HG03060 (cell line): Measurements from ENCODE around the gene ADGRF4.
A peak's percentile ranks its signal among the peaks of the same experiment; 100 is the strongest.

Experiments
- ATAC-seq: cut with Tn5 transposase; IDR thresholded peaks from one replicate; pipeline ENCODE4 v1.9.1; 2021; ENCODE audit warnings: low read depth, moderate number of reproducible peaks; ENCODE audit not compliant: unreplicated experiment

The ADGRF4 gene

DNA sequence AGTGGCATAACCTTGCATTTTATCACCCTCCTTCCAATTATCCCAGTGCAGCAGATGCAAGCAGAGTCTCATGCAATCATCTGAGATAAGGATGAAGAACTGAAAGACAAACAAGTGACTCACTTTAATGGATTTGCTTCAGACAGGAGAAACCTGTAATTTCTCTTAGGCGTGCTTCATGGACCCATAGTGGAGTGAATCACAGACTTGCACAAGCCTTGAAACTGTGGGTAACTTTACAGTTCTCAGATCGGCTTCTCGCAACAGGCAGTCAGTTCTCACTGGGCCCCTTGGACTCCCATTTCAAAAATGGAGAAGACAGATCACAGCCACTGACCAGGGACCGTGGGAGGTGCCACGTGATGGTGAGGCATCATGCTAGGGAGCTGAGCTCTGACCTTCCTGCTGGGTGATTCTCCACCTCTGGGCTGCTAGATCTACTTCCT, at the start of gene ADGRF4:
Gene ADGRF4, plus strand, starts transcription at position 239 of the 446 bp plus-strand sequence. CDS start 8,666 bp downstream, outside the sequence.
- no peak for ATAC-seq

- ATAC-seq, result no peak
Measured at GRCh38 chr6:47650553-47651432, 47.6 kb upstream of the ADGRF4 start.

DNA sequence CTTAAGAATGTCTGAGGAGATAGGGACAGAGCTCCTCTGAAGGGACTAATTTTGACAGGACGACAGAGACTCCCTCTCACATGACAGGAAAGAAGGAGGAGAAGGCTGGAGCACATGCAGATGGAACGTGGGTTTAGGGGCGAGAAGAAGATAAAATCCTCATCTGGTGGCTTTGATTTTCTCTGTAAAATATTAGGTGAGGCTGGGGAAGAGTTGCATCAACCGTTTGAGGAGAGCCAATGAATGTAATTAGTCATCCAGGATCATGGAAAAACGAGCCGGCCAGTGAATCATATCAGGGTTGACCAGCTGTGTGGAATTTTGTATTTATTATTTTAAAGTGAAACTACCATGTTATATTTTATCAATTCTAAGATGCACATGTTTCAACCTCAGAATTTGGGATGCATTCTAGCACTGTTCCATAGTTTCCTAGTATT, 46.9 kb upstream of the ADGRF4 start:
- ATAC-seq, result no peak

GRCh38 chr6:47653706-47654105, 44.7 kb upstream of the ADGRF4 start:
- no peak for ATAC-seq

DNA sequence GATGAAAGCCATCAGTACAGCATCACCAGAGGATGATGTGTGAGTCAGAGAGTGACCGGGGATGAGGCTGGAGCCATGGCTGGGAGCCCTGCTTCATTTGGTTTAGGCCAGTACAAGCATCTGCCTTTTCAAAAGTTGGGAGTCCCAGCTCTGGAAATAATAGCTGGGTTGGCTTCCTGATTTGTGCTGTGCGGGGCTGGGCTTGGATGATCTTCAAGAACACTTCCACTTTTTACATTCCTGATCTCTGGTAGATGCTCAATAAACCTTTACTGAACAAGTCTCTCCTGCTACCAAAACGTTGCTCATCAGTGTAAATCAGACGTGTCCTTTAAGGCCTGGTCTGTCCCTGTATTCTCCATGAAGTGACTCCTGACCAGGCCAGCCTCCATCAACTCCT, 44.1 kb upstream of the ADGRF4 start:
- ATAC-seq, result no peak

- ATAC-seq, result peak; percentile 45
Measured at GRCh38 chr6:47655719-47656595, 42.4 kb upstream of the ADGRF4 start.

- ATAC-seq, result no peak
Measured at GRCh38 chr6:47661960-47662359, 36.4 kb upstream of the ADGRF4 start.

GRCh38 chr6:47663462-47664216, 34.7 kb upstream of the ADGRF4 start:
- no peak for ATAC-seq

- ATAC-seq, result no peak
Measured at GRCh38 chr6:47665112-47665511, 33.3 kb upstream of the ADGRF4 start.

- no peak for ATAC-seq
Measured at GRCh38 chr6:47669684-47670513, 28.5 kb upstream of the ADGRF4 start.

GRCh38 chr6:47670851-47671250, 27.5 kb upstream of the ADGRF4 start:
- ATAC-seq, result no peak

GRCh38 chr6:47671777-47672176, 26.6 kb upstream of the ADGRF4 start:
- no peak for ATAC-seq

DNA sequence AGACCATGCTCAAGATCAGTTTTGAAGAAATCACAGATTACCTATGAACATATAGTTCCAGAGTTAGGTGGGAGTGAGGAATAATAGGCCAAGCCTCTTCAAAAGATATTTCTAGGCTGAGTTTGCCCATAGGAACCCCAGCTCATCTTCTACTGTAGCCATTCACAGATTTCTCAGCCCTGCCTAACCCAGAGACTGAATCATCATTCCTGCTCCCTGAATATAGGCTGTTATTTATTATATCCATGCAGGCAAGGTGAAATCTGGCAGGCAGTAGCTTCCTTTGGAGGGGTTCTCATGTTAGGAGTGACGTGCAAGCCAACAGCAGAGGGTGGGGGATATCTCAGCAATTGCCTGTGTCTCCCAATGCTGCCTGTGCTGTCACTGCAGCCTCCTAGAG, 25.6 kb upstream of the ADGRF4 start:
- no peak for ATAC-seq

GRCh38 chr6:47674673-47675072, 23.7 kb upstream of the ADGRF4 start:
- no peak for ATAC-seq

DNA sequence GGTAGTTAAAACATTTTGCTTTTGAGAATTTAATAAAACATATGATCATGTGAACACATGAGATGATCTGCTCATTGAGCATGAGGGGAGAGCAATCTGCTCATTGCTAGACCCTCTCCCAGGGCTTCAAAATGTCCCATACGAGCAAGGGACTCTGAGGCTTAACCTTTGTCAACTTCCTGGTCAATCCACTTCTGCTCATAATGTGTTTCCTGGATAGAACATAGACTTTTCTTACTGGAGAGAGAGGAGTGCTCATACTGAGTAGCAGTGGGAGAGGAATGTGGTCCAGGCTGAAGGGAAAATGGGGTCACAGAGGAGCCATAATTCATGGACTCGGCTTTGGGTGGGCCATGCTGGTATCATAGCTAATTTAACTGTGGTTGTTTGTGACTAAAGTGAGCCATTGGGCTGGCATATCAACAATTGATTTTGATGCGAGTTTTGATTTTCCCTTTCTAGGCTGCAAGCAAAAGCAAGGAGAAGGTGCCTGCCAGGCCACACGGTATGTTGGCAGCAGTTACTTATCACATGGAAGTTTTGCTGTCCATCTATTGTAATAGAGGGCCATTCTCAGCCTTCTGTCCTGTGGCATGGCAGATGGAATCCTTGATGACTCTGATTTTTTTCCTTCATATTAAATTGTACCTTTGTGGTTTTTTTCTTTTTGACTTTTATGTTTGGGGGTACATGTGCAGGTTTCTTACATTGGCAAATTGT, 20.8 kb upstream of the ADGRF4 start:
- ATAC-seq, result no peak

DNA sequence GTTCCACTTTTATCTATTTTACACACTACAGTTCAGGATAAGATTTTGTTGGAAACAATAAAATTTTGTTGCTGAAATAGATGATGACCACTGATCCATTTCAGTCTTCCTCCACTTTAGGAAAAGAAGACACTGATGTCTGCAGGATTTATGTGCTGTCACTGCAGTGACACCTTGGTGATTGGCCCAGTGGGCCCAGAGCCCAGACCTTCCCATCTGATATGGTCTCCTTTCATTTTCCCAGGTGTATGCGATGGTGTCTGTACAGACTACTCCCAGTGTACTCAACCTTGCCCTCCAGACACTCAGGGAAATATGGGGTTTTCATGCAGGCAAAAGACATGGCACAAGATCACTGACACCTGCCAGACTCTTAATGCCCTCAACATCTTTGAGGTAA, 19.6 kb upstream of the ADGRF4 start:
- no peak for ATAC-seq

DNA sequence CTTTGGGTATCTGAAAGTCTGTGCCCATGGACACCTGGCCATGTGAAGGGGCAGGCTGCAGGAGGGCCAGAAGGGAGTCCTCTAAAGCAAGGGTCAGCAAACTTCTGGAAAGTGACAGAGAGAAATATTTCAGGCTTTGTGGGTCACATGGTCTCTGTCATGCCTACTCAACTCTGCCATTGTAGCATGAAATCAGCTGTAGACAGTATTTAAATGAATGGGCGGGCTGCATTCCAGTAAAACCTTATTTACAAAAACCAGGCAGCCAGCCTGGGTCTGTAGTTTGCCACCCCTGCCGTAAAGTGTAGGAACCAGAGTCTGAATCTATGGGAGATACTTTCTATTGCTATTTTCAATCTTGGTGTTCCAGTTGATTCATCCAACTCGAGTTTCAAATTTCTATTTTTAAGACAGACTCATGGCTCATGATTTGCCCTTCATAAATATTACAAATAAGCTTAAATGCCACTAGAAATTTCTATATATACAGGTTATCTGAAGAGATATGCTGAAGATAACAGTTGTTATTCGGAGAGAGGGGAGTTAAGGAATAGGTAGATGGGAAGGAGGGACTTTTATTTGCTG, 19.0 kb upstream of the ADGRF4 start:
- ATAC-seq, result no peak

- ATAC-seq, result no peak
Measured at GRCh38 chr6:47680051-47680450, 18.3 kb upstream of the ADGRF4 start.

- ATAC-seq, result no peak
Measured at GRCh38 chr6:47680724-47681123, 17.7 kb upstream of the ADGRF4 start.
